Inflammatory macrophage treated with lipopolysaccharide for 1 hour (primary cell): Measurements from ENCODE around the gene POLR2C.
"Not testable (repeated sequence)": the region's sequence is repeated elsewhere in the genome, so short reads cannot be mapped to it uniquely, and the experiment has no call there.

Source experiments
- DNase-seq, 2 donors: peaks; one replicate each; pipeline ENCODE4 v3.0.0-alpha.2; 2020 to 2022

POLR2C gene

DNA sequence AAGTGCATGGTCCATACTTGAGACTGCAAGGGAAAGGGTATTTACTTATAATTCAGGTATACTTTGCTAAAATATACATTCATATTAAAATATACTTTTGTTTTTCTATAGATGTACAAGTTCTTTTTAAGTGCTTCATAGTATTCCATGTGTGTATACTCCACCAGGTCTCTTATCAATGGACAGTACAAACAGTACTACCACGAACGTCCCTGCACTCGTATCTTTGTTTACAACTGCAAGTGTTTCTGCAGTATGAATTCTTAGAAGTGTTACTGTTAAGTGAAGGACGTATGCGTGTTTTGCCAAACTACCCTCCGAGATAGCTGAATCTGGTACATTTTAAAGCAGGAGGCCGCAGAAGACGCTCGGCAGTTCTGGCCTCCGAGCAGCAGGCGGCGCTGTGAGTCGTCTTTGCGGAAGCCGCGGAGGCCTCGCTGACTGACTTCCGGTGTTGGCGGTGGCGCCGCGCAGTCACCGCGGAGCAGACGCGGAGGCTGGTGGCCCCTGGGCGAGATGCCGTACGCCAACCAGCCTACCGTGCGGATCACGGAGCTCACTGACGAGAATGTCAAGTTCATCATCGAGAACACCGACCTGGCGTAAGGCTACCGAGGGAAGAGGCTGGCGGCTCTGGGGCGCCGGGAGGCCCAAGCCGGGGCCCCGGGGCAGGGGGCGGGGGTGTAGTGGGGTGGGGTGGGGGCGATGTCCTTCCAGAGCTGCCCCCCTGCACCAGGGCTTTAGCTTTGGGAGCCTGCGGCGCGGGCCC lies at the start of gene POLR2C:
Gene POLR2C, plus strand, starts transcription at position 471 of the 769 bp plus-strand sequence. Its CDS starts 46 bp downstream, at position 517.
- DNase-seq, result peak; percentile 75 to 95

DNA sequence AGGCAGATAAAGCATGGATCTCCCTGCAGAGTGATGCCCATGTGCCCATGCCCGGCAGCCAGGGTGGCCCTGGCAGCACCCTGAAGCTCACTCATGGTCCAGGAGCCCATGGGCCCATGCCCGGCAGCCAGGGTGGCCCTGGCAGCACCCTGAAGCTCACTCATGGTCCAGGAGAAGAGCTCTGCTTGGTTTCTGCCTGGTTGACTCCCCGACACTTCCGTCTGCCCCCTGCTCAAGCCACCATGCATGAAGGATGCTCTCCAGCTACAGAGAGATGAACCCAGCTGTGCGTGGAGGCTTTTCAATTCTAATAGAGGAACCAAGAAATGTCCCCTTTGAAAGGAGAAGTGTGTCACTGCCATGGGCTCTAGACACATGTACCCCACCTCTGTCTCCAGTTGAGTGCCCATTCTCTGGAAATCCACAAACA lies 49.2 kb upstream of the POLR2C start:
- peak; percentile 23 to 25 for DNase-seq

DNA sequence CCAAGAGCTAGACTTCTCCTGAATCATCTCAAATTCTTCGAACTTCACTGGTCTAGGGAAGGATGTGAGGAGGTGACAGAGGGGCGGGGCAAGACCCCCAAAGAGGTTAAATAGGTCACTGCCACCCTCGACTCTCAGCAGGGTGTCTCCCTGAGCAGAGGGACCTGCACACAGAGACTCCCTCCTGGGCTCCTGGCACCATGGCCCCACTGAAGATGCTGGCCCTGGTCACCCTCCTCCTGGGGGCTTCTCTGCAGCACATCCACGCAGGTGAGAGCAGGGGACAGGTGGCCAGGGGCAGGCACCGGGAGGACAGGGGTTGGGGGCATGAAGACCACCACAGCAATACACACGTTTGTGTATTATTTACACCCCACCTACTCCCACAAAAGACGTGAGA lies 48.7 kb upstream of the POLR2C start:
- no peak for DNase-seq

DNA sequence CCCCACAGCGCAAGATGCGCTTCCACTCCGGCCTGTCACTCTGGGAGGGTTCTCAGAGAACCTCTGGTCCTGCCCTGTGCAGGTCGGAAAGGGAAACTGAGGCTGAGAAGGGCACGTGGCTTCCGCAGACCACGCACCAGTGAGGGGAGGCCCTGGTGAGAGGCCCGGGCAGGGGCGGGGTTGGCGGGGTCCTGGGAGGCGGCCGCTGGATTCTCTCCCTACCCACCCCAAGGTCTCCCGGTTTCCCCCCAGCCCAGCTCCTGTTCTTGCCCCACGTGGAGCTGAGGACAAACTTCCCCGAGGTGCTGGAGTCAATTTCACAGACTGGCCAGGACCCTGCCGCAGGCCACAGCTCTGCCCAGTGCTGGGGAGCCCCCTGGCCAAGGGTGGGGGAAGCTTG lies 46.4 kb upstream of the POLR2C start:
- DNase-seq, result no peak

DNA sequence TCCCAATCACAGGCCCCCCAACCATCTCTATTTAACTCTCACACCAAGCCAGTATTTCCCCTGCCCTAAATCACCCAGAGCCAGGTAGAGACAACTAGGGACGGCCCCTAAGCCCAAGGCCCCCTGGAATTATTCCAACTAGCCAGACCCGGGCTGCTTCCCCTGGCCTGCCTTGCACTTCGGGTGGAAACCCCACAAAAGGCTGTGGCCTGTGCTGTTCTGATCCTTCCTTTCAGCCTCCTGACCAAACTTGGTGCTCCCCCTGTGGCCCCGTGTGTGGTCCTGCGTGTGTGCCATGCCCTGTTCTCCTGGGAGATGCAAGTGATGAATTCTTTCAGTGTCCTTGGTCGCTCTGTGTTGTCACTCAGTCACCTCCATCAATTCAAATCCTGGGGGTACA lies 43.0 kb upstream of the POLR2C start:
- DNase-seq, result no peak

DNA sequence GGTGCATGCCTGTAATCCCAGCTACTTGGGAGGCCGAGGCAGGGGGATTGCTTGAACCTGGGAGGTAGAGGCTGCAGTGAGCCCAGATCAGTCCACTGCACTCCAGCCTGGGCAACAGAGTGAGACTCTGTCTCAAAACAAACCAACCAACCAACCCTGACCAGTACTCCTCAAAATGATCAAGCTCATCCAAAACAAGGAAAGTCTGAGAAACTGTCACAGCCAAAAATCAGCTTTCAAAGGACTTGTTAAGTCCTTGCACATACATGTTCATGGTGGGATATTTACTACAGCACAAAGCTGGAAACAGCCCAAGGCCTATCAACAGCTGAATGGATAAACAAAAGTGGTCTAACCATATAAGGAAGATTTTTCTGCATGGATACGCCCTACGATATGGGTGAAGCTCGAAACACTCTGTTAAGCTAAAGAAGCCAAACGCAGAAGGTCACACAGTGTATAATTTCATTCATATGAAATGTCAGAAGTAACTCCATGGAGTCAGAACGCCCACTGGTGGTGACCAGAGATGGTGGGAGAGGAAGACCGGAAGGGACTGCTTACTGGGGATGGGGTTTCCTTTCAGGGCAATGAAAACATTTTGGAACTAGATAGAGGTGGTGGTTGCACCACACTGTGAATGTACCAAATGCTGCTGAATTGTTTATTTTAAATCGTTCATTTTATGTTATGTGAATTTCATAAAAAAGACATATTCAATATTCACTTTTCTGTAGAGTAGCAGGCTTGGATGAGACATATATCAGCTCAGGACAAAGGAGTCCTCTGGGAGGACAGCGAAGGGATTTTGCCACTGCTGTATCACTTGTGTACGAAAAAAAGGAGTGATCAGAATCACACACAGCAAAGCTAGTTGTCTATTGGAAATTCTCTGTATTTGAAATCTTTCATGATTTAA lies 40.2 kb upstream of the POLR2C start:
- DNase-seq, result peak; percentile 40 to 56

DNA sequence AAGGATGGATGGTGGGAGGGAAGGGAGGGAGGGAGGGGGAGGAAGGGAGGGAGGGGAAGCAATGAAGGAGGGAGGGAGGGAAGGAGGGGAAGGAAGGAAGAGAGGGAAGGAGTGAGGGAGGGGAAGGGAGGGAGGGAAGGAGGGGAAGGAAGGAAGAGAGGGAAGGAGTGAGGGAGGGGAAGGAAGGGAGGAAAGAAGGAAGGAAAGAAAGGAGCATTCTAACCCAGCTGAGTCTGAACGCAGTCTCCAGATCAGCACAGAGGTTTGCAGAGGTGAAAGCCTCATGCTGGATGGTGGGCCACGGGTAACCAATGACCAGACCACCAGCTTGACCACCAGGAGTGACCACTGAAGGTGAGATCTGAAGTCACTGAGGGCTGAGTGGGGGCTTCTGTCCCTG lies 39.3 kb upstream of the POLR2C start:
- no peak for DNase-seq

DNA sequence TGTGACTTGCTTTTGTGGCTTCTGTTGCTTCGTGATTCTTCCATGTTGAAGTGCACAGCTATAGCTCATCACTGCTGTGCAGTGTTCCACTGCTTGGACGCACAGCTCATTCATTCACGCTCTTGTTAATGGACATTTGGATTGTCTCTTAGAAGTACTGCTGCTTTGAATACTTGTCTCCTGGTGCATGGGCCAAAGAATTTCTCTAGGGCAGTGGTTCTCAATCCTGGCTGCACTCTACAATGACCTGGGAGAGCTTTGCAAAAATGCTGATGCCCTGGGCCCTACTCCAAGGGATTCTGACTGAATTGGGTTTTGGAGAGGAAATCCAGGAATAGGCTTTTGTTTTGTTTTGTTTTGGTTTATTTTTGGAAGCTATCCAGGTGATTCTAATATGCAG lies 37.9 kb upstream of the POLR2C start:
- no peak for DNase-seq

DNA sequence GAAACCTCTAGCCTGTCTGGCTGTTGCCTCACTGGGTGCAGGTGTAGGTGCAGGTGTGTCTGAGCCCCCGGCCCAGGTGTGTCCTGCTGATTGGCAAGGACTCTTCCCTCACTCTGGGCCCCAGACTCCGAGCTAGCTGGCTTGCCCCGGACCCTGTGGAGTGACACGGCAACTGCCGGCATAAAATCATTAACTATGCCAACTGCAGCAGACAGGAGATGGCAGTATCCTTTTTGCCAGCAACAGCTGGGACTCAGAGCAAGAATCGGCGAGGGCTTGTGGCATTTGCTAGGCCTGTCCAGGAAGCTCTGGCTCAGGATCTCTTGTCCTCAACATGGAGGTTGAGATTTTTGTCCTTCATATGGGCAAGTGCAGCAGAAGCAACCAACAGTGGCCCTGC lies 36.1 kb upstream of the POLR2C start:
- no peak for DNase-seq

DNA sequence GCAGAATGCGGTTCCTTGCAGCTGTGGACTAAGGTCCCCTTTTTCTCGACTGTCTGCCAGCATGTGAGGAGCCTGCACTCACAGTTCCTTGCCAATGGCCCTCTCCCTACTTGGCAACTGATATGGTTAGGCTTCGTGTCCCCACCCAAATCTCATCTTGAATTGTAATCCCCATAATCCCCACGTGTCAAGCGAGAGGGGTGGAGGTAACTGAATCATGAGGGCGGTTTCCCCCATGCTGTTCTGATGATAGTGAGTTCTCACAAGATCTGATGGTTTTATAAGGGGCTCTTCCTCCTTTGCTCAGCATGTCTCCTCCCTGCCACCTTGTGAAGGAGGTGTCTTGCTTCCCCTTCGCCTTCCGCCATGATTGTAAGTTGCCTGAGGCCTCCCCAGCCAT lies 35.2 kb upstream of the POLR2C start:
- DNase-seq, result no peak

DNA sequence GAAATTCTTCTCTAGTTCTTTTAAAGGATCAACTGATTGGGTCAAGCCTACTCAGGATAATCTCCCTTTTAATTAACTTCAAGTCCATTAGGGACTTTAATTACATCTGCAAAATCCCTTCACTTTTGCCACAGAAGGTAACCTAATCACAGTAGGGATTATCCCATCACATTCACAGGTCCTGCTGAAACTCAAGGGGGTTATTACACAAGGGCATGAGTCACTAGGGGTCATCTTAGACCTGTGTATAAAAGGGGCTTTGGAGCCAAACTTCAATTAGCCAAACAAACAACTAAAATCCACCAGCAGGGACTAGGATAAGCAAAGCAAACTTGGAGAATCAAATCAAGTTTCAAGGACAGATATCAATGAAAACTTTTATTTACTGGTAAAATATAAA lies 34.7 kb upstream of the POLR2C start:
- DNase-seq, result no peak

DNA sequence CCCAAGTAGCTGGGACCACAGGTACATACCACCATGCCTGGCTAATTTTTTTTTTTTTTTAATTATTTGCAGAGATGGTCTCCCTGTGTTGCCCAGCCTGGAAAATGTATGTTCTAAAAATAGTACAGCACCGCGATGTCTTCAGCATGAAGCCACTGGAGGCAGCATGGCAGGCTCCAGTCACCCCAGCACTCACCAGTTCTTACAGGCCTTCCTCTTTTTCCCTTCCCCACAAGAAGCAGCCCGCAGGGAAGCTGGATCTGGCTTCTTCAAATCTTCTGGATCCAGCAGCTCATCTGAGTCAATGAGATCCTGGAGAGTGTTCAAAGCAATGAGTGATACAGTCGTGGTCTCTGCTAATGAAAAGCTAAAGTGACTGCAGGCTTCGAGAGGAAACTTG lies 31.5 kb upstream of the POLR2C start:
- peak in 1 of 2 donors; percentile 12 for DNase-seq

DNA sequence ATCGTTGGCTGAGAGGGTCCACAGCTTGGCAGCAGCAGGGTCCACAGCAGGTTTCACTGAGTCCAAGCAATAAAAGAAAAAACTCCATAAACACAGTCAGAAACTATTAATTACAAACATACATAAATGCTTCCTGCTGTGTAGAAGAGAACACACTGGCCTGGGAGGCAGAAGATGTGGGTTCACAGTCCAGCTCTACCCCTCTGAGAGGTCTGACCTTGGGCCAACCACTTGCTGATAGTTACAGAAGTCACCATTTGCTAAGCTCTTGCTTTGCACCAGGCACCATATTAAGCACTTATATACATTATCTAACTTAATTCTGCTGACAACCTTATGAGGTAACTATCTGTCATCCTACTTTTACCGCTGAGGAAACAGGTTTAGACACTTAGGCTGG lies 30.0 kb upstream of the POLR2C start:
- DNase-seq, result no peak

DNA sequence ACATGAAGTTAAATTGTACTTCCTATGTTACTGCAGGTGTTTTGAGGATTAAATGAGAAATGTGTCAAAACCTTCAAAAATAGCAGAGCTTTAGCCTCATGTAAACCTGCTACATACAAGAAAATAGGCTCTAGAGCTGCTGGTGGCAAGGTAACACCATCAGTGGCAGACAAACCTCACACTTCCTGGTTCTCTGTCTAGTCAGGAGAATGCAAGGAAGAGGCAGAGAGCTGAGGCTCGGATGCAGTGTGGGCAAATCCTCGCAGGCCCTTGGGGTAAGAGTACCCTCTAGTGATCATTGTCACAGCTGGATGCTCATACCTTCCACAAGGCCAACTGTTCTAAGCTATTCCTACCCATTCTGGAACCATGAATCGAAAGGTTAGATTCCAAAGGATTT lies 29.5 kb upstream of the POLR2C start:
- no peak for DNase-seq

DNA sequence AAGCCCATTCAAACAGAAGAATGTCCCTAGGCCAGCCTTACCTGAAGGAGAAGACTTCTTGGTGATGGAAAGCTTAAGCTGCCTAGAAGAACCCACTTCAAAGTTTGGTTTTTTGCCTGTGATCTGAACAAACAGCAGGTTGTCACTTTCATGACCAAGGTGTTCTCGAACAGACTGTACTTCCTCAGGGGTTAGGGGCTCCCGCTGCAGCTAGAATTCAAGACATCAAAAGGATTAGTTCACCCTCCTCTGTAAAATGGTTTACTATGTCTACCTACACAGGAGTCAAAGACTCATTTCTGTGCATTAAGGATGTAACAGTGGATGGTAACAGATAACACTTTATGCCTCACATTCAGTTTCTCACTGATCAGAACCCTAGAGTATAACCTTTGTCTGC lies 28.5 kb upstream of the POLR2C start:
- DNase-seq, result no peak

DNA sequence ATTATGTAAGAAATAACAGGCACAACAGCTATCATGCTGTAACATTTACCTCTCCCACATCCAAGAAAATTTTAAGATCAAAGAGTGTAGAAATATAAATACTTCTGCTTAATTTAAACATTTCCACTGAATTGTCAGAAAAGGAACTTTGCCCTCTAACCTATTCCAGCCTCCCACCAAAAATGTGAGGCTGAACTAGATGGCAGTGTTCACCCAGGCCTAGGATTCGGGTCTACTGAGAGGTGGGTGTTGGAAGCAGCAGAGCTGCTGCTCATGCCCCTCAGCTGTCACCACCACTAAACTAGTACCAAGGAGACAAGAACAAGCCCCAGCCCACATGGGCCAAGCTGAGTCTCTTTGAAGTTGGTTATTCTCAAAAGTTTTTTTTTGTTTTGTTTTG lies 26.6 kb upstream of the POLR2C start:
- no peak for DNase-seq

DNA sequence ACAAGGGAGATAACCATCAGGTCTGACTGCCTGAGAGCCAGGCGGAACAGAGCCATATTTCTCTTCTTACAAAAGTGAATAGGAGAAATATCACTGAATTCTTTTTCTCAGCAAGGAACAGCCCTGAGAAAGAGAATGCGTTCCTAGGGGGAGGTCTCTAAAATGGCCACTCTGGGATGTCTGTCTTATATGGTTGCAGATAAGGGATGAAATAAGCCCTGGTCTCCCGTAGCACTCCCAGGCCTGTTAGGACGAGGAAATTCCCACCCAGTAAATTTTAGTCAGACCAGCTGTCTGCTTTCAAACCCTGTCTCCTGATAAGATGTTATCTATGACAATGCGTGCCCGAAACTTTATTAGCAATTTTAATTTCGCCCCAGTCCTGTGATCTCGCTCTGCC lies 22.5 kb upstream of the POLR2C start:
- DNase-seq, result not testable (repeated sequence)

DNA sequence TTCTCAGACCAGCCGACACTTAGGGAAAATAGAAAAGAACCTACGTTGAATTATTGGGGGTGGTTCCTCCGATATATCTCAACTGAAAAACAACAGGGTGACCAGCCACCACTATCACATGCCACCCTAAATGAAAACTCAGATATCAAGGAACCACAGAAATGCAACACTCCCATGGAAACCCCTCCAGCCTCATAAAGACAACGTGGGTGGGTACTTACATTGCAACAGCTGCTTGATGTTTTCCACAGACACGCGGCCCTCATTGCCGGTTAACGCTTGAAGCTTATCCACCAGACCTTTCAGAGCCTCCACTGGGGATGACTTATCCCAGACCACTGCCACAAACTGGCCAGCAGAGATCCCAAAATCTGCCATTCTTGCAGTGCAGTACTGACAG lies 21.9 kb upstream of the POLR2C start:
- DNase-seq, result not testable (repeated sequence)

DNA sequence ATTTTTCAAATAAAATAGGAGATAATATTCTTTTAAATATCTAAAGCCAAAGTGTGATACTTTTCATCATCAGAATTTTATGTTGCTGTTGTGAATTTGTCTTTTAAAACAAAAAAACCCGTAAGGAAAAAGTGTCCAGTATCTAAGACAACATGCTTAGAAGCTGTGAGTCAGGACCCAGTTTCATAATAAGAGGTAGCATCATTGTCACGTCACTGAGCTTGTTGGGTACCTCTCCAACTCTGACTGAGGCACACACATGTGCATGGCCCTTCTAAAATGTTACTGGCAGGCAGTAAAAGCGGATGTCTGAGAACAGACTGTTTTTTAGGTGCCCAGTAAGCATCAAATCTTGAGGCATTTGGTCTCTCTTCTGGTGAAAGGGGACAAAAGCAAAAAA lies 17.8 kb upstream of the POLR2C start:
- no peak for DNase-seq

DNA sequence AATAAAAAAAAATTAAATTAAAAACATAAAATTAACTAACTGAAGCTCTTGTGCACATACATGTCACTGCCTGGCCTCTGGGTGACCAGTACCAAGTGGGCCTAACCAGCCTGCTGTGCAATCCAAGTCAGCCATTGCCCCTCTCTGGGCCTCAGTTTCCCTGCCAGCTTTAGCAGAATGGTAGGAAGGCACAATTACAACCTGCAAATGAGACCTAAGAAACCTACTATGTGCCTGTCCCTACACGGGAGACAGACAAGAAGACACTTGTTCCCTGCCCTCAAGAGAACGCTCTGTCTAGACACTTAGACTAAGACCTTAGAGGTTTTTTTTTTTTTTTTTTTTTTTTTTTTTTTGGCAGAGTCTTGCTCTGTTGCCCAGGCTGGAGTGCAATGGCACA lies 17.0 kb upstream of the POLR2C start:
- DNase-seq, result no peak

DNA sequence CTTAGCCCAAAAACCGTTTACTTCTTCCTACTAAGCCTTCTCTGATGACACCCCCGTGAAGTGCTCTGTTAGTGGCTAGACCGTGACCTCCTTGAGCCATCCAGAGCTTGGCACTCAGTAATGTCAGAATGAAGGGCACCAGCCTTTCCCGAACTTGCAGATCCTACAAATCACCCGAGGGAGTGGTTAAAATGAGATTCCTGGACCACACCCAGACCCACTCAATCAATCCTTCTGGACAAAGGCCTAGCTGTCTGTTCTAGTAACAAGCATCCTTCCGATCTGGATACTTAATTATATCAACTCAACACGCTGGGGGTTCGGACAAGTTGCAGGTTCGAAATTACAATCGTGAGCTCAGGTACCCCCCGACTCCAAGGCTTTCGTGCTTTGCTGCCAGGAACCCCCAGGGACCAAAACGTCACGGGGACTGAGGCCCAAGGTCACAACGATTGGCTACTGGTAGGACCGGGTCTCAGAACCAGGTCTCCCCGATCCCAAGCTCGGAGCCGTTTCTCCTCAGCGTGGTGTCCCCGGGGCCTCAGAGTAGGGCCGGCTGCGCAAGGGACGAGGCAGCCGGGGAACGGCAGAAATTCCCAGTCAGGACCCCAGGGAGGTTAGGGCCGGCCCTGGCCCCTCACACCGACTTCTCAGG lies 15.8 kb upstream of the POLR2C start:
- peak in 1 of 2 donors; percentile 25 for DNase-seq

DNA sequence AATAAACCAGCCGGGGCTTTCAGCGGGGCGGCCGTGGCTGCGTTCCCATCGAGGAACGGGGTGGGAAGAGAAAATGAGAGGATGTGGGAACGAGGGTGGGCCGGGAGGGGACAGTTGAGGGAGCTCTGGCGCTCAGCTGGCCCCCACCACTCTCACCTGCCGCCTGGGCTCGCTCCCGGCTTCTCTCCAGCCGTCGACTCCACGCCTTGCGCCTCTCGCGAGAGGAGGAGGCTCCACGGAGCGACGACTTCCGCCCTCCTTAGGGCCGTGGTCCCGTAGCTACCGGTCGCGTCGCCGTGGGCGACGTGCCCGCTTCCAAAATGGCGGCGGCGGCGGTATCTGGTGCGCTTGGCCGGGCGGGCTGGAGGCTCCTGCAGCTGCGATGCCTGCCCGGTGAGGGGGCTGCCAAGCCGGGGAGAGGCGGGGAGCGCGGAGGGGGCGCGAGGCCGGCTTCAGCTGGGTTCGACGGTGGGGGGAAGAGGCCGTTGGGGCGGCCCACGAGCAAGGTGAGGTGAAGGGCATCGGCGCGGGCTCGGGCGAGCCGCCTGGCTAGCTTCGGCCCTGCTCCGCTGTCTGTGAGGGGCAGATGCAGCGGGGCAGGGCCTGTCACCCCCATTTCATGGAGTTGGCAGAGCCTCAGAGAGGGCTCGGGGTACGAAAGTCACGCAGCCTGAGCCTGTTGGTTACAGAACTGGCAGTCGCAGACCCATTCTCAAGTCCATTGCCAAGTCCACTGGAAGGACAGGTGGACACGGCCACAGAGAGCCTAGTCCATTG lies 15.1 kb upstream of the POLR2C start, which contains the start of the genes CIAPIN1 and COQ9:
Gene CIAPIN1, minus strand, starts transcription at position 200 of the 777 bp plus-strand sequence. CDS start 6,457 bp downstream, outside the sequence.
Gene COQ9, plus strand, starts transcription at position 294 of the 777 bp plus-strand sequence. Its CDS starts 27 bp downstream, at position 321.
- DNase-seq, result peak; percentile 92 to 93
